ENCODE measurements around the gene GLIPR1. TPM values are rescaled to one million over a fixed set of nuclear protein-coding genes. Genes with fewer than 3 reads are reported as not detected.
A peak's percentile ranks its signal among the peaks of the same experiment; 100 is the strongest.

GLIPR1 gene
- total RNA-seq, 2 donors from 2014 or later, result 0.22 to 0.29 TPM

GRCh38 chr12:75507086-75507485 is 26.5 kb downstream of the GLIPR1 start:
- no peaks in the 10 kb centered on the region for H3K27me3 Mint-ChIP-seq (ENCODE audit: insufficient read depth)
- peaks cover 4% of the 10 kb centered on the region for H3K4me1 ChIP-seq (ENCODE audit: control insufficient read depth, insufficient read depth, low read length)
- no peaks in the 10 kb centered on the region for H3K9me3 Mint-ChIP-seq
- no peak overlapping the region for H3K27ac ChIP-seq (ENCODE audit: low read depth, low read length)
- H3K27ac Mint-ChIP-seq, result no peak overlapping the region
- no peak for DNase-seq
- H3K27me3 ChIP-seq (ENCODE audit: control insufficient read depth, insufficient read depth, low read length, poor library complexity, severe bottlenecking), result no peaks in the 10 kb centered on the region
- H3K4me1 Mint-ChIP-seq, result peaks cover 12% of the 10 kb centered on the region
- no peaks in the 10 kb centered on the region for H3K9me3 ChIP-seq (ENCODE audit: control insufficient read depth, low read length)
- H3K4me3 Mint-ChIP-seq, result no peak overlapping the region
- no peak for TF ChIP-seq CTCF (conservative IDR thresholded peaks at IDR 0.05)
- H3K4me3 ChIP-seq (ENCODE audit: low read length), result no peak overlapping the region
- H3K9ac ChIP-seq (ENCODE audit: extremely low read depth, low read length, poor library complexity, severe bottlenecking), result no peak overlapping the region
- 75 to 100% methylated on average over 1 to 2 of the region's 2 CpGs for WGBS, 2 experiments (ENCODE audit: insufficient coverage in 1 of 2, insufficient read length in 1 of 2)
- peaks cover 41% of the 10 kb centered on the region for H3K36me3 ChIP-seq (ENCODE audit: control insufficient read depth, insufficient read depth, low read length)
- H3K36me3 Mint-ChIP-seq (ENCODE audit: low read depth), result peaks cover 17% of the 10 kb centered on the region

- peaks cover 17% of the 10 kb centered on the region for H3K36me3 Mint-ChIP-seq (ENCODE audit: low read depth)
- H3K27me3 ChIP-seq (ENCODE audit: control insufficient read depth, insufficient read depth, low read length, poor library complexity, severe bottlenecking), result no peaks in the 10 kb centered on the region
- H3K27ac ChIP-seq (ENCODE audit: low read depth, low read length), result no peak overlapping the region
- H3K4me1 Mint-ChIP-seq, result peaks cover 12% of the 10 kb centered on the region
- 95 to 96% methylated on average over 2 of the region's 2 CpGs for WGBS, 2 experiments (ENCODE audit: insufficient coverage in 1 of 2, insufficient read length in 1 of 2)
- no peak overlapping the region for H3K9ac ChIP-seq (ENCODE audit: extremely low read depth, low read length, poor library complexity, severe bottlenecking)
- H3K4me3 Mint-ChIP-seq, result no peak overlapping the region
- no peak for TF ChIP-seq CTCF (conservative IDR thresholded peaks at IDR 0.05)
- DNase-seq, result no peak
- no peaks in the 10 kb centered on the region for H3K27me3 Mint-ChIP-seq (ENCODE audit: insufficient read depth)
- H3K4me3 ChIP-seq (ENCODE audit: low read length), result no peak overlapping the region
- H3K9me3 Mint-ChIP-seq, result no peaks in the 10 kb centered on the region
- peaks cover 4% of the 10 kb centered on the region for H3K4me1 ChIP-seq (ENCODE audit: control insufficient read depth, insufficient read depth, low read length)
- H3K9me3 ChIP-seq (ENCODE audit: control insufficient read depth, low read length), result no peaks in the 10 kb centered on the region
- H3K27ac Mint-ChIP-seq, result no peak overlapping the region
- peaks cover 31% of the 10 kb centered on the region for H3K36me3 ChIP-seq (ENCODE audit: control insufficient read depth, insufficient read depth, low read length)
These were observed 27.6 kb downstream of the GLIPR1 start for GRCh38 chr12:75508159-75508558.

GRCh38 chr12:75509621-75510020 is 29.1 kb downstream of the GLIPR1 start:
- peaks cover 16% of the 10 kb centered on the region for H3K36me3 ChIP-seq (ENCODE audit: control insufficient read depth, insufficient read depth, low read length)
- H3K36me3 Mint-ChIP-seq (ENCODE audit: low read depth), result peaks cover 13% of the 10 kb centered on the region
- peak overlapping the region; percentile 98 for H3K4me3 ChIP-seq (ENCODE audit: low read length)
- H3K9ac ChIP-seq (ENCODE audit: extremely low read depth, low read length, poor library complexity, severe bottlenecking), result no peak overlapping the region
- no peaks in the 10 kb centered on the region for H3K9me3 ChIP-seq (ENCODE audit: control insufficient read depth, low read length)
- DNase-seq, result no peak
- H3K27me3 ChIP-seq (ENCODE audit: control insufficient read depth, insufficient read depth, low read length, poor library complexity, severe bottlenecking), result no peaks in the 10 kb centered on the region
- no peak overlapping the region for H3K27ac ChIP-seq (ENCODE audit: low read depth, low read length)
- no peaks in the 10 kb centered on the region for H3K27me3 Mint-ChIP-seq (ENCODE audit: insufficient read depth)
- 93 to 100% methylated on average over 1 to 3 of the region's 4 CpGs for WGBS, 2 experiments (ENCODE audit: insufficient coverage in 1 of 2, insufficient read length in 1 of 2)
- peaks cover 12% of the 10 kb centered on the region for H3K4me1 Mint-ChIP-seq
- H3K4me1 ChIP-seq (ENCODE audit: control insufficient read depth, insufficient read depth, low read length), result peaks cover 4% of the 10 kb centered on the region
- peak overlapping the region; percentile 100 for H3K27ac Mint-ChIP-seq
- peak overlapping the region; percentile 97 for H3K4me3 Mint-ChIP-seq
- TF ChIP-seq CTCF (conservative IDR thresholded peaks at IDR 0.05), result no peak
- no peaks in the 10 kb centered on the region for H3K9me3 Mint-ChIP-seq

All from endodermal cell (in vitro differentiated cells).